GM21423 (cell line): Measurements from ENCODE around the gene RHOG.
A peak's percentile ranks its signal among the peaks of the same experiment; 100 is the strongest.
"Not testable (repeated sequence)": the region's sequence is repeated elsewhere in the genome, so short reads cannot be mapped to it uniquely, and the experiment has no call there.

Experiments
- ATAC-seq: cut with Tn5 transposase; IDR thresholded peaks from one replicate; pipeline ENCODE4 v1.9.1; 2021; ENCODE audit warnings: mild to moderate bottlenecking, moderate library complexity; ENCODE audit not compliant: unreplicated experiment

The RHOG gene

GRCh38 chr11:3810951-3811350, 29.8 kb downstream of the RHOG start:
- no peak for ATAC-seq

- ATAC-seq, result no peak
These were observed 30.3 kb downstream of the RHOG start for GRCh38 chr11:3810446-3810845.

GRCh38 chr11:3809624-3809928, 31.2 kb downstream of the RHOG start:
- no peak for ATAC-seq

- peak; percentile 76 for ATAC-seq
These were observed 31.7 kb downstream of the RHOG start for GRCh38 chr11:3808861-3809623.

GRCh38 chr11:3807909-3808860, 32.6 kb downstream of the RHOG start, which contains the start of gene PGAP2:
TSS of gene PGAP2 (plus strand) at chr11:3808560. CDS start at chr11:3811260, 2,700 bp downstream.
- peak; percentile 51 for ATAC-seq

- ATAC-seq, result no peak
These were observed 36.8 kb downstream of the RHOG start for GRCh38 chr11:3803726-3804495.

GRCh38 chr11:3802011-3802790, 38.6 kb downstream of the RHOG start:
- ATAC-seq, result no peak

GRCh38 chr11:3799873-3800272, 40.9 kb downstream of the RHOG start:
- no peak for ATAC-seq

GRCh38 chr11:3799143-3799542, 41.6 kb downstream of the RHOG start:
- ATAC-seq, result no peak

- ATAC-seq, result peak; percentile 93
These were observed 43.2 kb downstream of the RHOG start, which contains the start of gene NUP98 for GRCh38 chr11:3797329-3798090. TSS of gene NUP98 (minus strand) at chr11:3797554. CDS start at chr11:3782117, 15,437 bp downstream.

GRCh38 chr11:3796801-3797328, 43.9 kb downstream of the RHOG start:
- ATAC-seq, result peak; percentile 34

GRCh38 chr11:3796346-3796745, 44.4 kb downstream of the RHOG start:
- ATAC-seq, result no peak

- no peak for ATAC-seq
These were observed 44.8 kb downstream of the RHOG start for GRCh38 chr11:3796002-3796311.

- ATAC-seq, result no peak
These were observed 45.4 kb downstream of the RHOG start for GRCh38 chr11:3795131-3796001.

GRCh38 chr11:3794387-3794786, 46.4 kb downstream of the RHOG start:
- not testable (repeated sequence) for ATAC-seq

- no peak for ATAC-seq
These were observed 53.9 kb downstream of the RHOG start for GRCh38 chr11:3786781-3787428.

GRCh38 chr11:3783611-3784010, 57.1 kb downstream of the RHOG start:
- no peak for ATAC-seq

- ATAC-seq, result no peak
These were observed 57.8 kb downstream of the RHOG start for GRCh38 chr11:3782963-3783362.
